NOMO-1 (cell line): Measurements from ENCODE around the gene PTPN3.
"Not testable (repeated sequence)": the region's sequence is repeated elsewhere in the genome, so short reads cannot be mapped to it uniquely, and the experiment has no call there.

Experiments used
- DNase-seq, 2 experiments: peaks; one replicate each; lab custom pipeline; 2025; ENCODE audit not compliant: unreplicated experiment in 2 of 2; lab: John Stamatoyannopoulos, UW

The PTPN3 gene, protein sequence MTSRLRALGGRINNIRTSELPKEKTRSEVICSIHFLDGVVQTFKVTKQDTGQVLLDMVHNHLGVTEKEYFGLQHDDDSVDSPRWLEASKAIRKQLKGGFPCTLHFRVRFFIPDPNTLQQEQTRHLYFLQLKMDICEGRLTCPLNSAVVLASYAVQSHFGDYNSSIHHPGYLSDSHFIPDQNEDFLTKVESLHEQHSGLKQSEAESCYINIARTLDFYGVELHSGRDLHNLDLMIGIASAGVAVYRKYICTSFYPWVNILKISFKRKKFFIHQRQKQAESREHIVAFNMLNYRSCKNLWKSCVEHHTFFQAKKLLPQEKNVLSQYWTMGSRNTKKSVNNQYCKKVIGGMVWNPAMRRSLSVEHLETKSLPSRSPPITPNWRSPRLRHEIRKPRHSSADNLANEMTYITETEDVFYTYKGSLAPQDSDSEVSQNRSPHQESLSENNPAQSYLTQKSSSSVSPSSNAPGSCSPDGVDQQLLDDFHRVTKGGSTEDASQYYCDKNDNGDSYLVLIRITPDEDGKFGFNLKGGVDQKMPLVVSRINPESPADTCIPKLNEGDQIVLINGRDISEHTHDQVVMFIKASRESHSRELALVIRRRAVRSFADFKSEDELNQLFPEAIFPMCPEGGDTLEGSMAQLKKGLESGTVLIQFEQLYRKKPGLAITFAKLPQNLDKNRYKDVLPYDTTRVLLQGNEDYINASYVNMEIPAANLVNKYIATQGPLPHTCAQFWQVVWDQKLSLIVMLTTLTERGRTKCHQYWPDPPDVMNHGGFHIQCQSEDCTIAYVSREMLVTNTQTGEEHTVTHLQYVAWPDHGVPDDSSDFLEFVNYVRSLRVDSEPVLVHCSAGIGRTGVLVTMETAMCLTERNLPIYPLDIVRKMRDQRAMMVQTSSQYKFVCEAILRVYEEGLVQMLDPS

DNA sequence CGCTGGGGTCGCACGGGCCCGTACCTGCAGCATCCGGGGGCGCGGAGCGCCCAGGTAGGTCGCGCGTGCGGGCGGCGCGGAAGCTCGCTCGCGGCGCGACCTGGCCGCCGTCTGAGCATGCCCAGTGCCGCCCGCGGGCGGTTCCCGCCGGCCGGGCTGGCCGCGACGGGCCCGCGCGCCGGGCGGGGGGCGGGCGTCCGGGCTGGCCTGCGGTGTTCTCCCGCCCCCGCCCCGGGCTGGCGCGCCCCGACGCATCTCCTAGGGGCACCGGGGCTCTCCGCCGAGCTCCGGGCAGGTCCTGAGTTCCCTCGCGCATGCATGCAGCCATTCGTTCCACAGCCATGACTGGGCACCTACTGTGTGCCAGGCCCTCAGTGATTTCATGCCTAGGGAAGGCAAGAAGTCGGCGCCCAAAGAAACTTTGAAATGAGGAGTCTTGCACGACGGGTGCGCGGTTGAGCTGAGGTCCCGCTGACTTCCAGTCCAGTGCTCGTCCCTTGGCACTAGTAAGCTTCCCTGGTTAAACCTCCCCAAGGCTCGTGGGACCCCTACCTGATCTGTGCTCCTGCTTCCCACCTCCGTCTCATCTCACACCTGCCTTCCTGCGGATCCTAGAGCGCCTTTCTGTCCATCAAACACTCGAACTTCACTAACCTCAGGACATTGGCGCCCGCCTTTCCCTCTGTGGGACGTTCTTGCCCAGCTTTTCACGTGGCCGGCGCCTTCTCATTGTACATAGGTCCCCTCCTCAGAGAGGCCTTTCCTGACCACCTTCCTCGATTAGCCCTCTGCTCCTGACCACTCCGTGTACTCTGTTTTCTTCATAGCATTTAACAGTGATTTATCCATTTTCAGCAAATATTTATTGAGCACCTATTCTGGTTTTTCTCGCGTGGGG, at the start of gene PTPN3:
Gene PTPN3, minus strand, starts transcription at position 113 of the 898 bp plus-strand sequence. CDS start 34,873 bp downstream, outside the sequence.
- no peak for DNase-seq

DNA sequence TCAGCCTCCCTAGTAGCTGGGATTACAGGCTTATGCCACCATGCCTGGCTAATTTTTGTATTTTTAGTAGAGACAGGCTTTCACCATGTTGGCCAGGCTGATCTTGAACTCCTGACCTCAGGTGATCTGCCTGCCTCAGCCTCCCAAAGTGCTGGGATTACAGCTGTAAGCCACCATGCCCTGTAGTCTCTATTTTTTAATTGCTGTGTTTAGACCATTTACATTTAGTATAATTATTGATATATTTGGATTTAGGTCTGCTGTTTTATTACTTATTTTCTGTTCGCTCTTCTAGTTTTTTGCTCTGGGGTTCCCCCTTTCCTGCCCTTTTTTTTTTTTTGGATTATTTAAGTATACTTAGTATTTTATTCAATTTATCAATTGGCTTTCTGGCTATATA, 46.8 kb upstream of the PTPN3 start:
- DNase-seq: not testable (repeated sequence)

DNA sequence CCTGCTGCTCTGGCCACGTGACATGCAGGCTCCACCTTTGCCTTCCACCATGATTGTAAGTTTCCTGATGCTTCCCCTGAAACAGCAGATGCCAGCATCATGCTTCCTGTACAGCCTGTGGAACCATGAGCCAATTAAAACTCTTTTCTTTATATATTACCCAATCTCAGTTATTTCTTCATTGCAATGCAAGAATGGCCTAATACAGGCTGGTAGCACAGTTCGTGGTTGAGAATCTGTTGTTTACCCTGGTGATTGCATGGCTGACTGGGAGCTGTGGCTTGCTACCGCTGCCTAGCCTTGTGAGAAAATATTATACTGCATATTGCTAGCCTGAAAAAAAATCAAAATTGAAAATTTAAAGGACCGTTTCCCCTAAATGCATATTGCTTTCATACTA, 44.8 kb upstream of the PTPN3 start:
- no peak for DNase-seq

DNA sequence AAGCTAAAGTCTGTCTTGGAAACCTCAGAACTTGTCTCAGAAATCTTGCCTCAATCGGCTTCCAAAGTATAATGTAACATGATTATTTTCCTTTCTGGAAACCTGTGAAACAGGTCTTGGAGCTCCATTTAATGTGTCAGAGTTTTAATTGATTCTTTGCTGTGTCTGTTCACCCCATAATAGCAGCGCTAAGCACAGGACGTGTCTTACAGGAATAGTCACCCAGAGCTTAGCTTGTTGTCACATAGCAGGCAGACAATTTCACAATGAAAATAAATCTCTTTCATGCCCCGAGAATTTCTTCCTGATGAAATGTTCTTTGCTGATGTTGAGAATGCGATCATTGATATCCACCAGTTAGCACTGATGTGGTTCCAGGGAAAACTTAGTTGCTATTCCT, 40.2 kb upstream of the PTPN3 start:
- no peak for DNase-seq

DNA sequence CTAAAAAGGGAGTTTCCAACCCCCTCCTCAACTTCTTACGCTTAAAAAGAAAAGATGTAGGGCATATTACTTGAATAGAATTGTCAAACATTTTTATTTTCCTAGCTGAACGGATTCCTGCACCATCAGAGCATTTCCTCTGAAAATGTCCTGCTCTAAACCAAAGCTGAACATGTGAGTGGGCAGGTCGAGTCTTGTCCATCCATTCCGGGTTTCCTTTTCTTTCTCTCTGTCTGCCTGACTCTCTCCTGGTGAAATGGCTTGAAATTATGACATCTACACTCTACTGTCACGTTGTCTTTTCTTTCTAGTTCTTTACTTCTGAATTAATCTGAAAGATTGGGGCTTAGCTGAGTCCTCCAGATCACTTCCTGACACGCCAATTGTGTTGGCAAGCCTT, 39.2 kb upstream of the PTPN3 start:
- no peak for DNase-seq

DNA sequence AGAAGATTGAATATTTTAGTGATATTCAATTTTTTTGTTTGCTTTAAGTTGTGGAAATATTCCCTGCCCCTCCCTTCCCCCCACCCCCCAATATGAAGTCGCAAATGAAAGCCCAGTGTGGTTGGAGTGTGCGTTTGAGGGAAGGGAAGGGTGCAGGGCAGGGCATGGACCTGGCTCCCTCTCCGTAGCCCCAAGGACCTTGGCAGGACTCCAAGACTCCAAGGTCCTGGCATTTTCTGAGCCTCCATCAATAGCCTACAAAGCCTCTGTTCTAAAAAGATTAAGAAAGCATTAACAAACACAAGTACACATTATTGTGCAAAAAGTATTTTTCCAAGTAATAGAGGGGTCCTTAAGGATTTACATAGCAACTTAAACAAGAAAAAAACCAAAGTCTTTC, 38.8 kb upstream of the PTPN3 start:
- DNase-seq: no peak

DNA sequence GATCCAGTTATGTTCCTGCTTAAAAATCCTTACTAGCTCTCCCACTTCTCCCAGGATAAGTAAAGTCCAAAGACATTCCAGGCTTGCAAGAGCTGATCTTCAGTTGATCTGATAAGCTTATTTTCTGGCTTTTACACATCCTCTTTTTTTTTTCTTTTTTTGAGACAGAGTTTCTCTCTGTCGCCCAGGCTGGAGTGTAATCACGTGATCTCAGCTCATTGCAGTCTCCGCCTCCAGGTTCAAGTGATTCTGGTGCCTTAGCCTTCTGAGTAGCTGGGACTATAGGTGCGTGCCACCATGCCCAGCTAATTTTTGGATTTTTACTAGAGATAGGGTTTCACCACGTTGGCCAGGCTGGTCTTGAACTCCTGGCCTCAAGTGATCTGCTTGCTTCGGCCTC, 37.3 kb upstream of the PTPN3 start:
- DNase-seq: no peak

DNA sequence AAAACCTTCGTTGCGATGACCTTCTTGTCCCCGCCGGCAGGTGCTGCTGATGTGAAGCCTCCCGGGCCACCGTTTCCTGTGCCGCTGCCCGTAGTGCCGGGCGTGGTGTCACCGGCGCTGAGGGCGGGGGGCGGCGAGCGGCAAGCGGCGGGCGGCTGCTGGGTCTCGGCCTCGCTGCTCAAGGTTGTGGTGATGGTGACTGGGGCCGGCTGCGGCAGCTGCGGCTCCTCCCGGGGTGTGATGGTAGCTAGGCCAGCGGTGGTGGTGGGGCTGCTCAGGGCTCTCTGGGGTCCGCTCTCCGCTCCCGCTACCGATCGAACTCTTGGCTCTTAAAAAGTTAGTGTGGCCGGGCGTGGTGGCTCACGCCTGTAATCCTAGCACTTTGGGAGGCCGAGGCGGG, 36.0 kb upstream of the PTPN3 start:
- DNase-seq: no peak

DNA sequence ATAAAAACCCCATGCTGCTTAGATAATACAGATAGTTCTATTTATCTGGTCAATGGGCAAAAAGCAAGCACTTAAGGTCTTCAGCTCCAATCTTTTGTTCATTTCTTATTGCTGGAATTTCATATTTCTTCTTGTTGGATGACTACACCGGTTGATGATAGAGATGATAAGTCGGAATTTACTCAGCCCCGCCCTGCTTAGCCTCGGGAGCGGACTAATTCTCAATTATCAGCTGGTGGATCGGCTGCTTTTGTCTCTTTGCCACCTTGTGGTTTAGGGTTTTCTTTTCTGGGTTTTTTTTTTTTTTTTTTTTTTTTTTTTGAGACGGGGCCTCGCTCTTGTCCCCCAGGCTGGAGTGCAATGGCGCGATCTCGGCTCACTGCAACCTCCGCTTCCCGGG, 34.5 kb upstream of the PTPN3 start:
- DNase-seq: not testable (repeated sequence)

DNA sequence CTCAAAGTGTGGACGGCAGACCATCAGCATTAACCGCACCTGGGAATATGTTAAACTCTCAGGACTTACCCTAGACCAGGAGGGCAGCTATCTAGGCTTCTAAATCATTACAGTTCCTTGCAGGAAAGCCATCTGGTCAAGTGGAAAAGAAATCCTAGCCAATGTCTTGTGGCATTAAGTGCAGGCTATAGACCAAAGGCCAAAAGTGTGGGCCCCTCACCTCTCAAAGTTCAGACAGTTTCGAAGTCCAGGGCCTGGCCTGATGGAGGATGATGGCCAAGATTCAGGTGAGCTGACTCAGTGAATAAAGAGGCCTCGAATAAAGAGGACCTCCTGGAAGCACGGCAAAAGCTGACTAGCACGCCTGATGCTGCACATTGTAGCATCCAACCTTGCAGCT, 24.0 kb upstream of the PTPN3 start:
- DNase-seq: no peak

DNA sequence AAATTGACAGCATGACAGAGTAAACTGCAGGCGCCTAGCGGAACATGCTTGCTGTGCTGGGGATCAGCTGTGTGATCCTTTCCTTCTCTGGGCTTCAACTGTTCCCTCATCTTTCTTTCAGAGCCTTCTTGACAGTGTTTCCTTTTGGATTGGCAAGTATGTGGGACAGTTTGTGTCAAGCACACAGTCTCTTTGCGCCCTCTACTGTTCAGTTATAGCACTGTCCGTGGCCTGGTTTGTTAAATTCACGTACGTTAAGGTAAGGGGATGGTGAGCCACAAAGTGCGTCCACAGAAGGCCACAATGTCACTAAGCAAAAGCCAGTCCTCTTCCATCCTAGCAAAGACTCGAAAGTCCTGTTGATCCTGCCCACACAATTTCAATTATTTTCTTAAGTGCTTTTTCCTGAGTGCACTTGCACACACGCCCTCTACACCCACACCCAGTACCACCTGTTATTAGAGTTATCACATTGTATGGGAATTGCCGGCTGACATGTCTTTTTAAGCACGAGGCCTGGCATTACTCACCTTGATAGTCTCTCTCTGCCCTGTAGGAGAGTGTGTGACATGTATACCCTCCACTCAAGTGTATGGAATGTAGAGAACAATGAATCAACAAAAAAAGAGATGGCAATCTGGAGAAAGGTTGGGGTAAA, 22.5 kb upstream of the PTPN3 start:
- peak; percentile 11 to 53 for DNase-seq

DNA sequence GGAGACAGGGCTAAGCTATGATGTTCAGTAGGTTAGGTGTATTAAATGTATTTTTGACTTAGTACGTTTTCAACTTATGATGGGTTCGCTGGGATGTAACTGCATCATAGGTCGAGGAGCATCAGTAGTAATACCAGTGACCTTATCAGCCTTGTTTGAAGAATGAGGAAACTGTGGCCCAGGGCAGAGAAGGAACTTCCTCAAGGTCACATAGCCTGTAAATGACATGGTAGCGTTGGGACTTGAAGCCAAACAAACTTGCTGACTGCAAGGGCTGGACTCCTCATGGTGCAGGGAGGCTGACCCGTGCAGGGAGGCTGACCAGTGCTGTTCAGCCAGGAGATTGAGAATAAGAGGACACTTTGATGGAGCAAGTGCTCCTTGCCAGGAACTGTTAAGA, 21.3 kb upstream of the PTPN3 start:
- peak; percentile 7 to 69 for DNase-seq

DNA sequence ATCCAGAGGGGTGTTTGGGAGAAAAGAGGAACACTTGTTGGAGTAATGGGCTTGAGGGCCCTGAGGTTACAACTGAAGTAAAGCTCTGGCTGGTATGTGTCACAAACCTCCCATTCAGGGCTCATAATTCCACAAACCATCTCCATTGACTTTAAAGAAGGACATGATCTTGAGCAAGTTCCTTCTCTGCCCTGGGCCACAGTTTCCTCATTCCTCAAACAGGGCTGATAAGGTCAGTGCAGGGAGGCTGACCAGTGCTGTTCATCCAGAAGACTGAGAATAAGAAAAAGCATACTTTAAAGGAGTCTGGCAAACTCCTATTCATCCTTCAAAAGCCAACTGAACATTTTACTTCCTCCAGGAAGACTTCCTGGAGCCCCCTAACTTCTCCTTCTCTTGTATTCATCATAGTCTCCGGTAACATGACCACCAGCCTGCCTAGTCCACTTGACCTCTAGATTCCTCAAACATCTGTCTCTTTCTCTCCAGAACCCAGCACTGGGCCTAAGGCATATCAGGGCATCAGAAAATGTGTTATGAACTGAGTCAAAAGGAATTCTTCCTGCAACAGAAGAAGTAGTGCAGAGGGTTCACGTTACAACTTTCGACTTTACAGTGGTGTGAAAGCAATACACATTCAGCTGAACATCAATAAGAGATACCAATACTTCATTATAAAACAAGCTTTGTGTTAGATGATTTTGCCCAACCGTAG, 20.7 kb upstream of the PTPN3 start:
- DNase-seq: peak in 1 of 2 experiments; percentile 1

DNA sequence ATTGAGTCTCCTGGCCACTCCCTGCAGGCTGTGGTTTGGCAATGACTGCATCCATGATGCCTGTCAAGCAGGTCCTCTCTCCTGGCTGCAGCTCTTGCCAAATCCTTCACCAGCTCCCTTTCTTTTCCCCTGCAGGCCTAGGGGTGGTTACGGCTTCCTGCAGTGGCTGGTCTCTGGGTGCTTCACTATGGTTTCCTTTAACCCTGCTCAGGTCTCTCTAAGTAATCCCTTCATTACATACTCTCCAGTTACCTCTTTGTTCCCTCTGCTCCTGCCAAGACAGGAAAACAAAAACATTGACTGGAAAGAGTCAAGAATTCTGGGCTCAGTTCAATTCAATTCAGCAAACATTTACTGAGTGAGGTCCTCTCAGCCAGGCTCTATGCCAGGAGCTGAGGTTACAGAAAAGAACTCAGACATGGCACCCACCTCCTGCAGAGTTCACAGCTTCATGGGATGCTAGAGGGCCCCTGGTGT, 19.8 kb upstream of the PTPN3 start:
- DNase-seq: no peak

DNA sequence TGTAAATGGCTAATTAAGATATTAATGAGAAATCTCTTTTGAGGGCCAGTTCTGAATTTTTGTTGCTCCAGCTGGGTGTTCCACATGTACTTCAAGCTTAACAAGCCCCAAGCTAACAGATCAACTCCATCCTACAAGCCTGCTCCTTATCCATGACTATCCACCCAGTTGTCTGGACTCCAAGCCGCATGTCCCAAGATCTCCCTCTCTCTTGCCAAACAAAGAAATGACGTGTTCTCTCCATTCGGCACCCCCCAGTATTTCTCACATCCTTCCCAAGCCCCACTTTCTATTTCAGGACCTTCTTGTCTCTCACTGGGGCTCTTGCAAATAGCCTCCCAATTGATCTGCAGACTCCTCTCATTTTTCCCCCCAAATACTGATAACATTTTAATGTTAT, 15.8 kb upstream of the PTPN3 start:
- DNase-seq: no peak

DNA sequence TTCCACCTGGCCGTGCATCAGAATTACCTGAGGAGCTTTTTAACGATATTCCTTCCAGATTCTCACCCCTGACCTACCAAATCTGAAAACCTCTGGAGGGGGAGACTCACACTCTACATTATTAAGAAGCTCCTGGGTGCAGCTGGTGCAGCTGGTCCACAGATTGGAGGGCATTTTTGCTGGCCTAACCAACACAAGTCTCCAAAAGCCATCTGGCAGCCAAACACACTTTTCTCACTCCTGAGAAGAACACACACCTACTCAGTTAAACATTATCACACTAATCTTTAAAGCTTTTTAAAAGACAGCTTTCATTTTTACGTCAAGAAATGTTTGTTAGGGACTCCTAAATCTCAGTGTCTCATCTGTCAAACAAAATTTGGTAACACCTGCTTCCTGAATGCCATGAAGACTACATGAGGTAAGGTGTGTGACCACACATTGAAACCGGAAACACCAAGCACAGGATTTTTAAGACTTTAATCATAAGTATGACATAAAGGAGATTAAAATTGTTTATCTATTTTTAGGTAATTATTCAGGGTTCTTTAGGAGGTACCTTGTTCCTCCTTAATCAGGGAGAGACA, 14.2 kb upstream of the PTPN3 start:
- no peak for DNase-seq

DNA sequence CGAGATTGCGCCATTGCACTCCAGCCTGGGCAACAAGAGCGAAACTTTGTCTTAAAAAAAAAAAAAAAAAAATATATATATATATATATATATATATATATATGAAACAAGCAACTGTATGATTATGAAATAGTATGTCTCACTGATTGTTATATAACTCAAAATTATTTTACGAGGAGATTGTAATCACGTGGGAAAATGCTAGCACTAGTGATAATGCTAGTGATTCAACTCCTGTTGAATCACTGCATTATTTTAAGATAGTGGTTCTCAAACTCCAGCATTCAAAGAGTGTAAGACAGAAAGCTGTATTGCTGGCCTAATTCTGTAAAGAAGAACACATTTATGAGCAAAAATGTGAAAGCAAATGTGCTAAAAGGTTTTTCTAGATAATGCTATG, 12.4 kb upstream of the PTPN3 start:
- DNase-seq: no peak

DNA sequence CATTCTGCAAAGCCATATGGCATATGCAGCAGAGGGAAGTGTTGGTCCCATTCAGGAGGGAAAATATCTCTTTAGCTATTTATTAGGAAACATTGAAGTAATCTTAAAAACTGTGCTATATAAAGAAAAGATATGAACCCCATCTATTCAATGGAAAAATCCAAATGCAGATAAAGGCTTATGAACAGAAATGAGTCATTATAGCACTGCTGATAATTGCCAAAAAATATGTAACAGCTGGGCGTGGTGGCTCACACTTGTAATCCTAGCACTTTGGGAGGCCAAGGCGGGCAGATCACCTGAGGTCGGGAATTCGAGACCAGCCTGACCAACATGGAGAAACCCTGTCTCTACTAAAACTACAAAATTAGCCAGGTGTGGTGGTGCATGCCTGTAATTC, 11.9 kb upstream of the PTPN3 start:
- DNase-seq: not testable (repeated sequence)

DNA sequence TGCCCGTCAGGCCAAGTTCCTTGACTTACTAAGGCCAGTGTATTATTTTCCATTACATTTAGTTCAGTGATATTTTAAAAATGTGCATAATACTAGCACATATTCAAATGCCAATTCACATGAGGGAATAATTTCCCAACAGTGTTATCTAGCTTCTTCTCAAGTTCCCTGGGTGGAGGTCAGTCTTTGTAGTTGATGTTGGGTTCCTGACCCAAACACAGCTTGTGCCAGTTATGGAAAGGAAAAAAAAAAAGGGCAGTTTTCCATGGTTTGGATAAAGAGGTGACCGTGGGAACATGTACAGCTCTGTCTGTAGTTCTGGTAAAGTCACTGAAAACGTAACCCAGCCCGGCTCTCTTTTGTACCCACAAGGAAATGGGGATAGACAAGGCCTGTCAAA, 11.5 kb upstream of the PTPN3 start:
- no peak for DNase-seq
